Lower leg skin (tissue), 3 donors: Measurements from ENCODE around the gene KRTAP1-4.

Experiments used
- CTCF ChIP-seq, 3 donors: fragments of 450-650 bp; IDR thresholded peaks; one replicate each; pipeline ENCODE4 v1.5.1; 2016; ENCODE audit warnings: antibody characterized with exemption in 3 of 3, mild to moderate bottlenecking in 3 of 3, moderate library complexity in 2 of 3
- POLR2A ChIP-seq, 2 donors: fragments of 450-650 bp; IDR thresholded peaks; one replicate each; pipeline ENCODE4 v1.6.1; 2016 to 2017; ENCODE audit warnings: antibody characterized with exemption in 2 of 2, mild to moderate bottlenecking in 1 of 2, moderate library complexity in 1 of 2

GRCh38 chr17:41073676-41074075 is 43.7 kb upstream of the KRTAP1-4 start:
- TF ChIP-seq CTCF (IDR thresholded peaks at IDR 0.05) = no peak
- TF ChIP-seq POLR2A (IDR thresholded peaks at IDR 0.05) = no peak
